HUDEP-2 (cell line): ENCODE measurements around the gene CAMKMT.
A peak's percentile ranks its signal among the peaks of the same experiment; 100 is the strongest.

Experiments used
- DNase-seq, 76 experiments: peaks; one replicate each; lab custom pipeline; 2025; ENCODE audit not compliant: unreplicated experiment in 76 of 76; lab: John Stamatoyannopoulos, UW

The CAMKMT gene

DNA sequence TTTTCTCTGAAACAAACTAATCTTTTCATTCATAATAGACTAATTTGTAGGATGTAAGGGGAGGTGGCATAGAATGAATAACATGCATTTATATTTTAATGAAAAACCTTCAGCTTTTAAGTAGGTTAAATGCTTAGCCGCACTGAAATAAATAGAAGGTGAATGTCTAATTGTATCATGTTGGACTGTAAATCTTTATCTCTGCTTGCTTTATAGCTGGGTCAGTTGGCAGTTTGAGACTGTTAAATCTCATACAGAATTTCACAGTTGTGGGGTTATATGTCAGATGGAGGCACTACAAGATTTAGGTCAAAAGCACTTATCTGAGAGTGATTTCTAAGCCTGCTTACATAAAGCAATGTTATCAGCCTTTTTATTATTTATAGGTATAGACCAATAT lies 405.0 kb downstream of the CAMKMT start:
- DNase-seq = no peak

DNA sequence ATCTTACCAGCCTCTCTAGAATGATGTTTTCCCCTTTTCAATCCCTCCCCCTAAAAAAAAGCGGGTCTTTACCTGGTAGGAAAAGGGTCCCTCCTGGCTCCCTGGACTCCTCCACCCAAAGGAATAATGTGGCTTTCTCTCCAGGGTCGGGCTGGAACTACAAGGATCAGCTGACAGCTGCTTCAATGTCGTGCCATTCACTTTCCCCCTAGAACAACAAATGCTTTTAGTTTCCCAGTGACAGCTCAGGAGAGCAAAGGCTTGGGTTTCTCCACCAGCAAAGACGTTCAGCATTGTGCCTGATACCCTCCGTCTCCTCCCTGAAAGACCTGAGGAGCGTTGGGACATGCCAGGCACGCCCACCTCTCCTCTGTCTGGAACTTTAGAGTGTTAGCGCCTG lies 405.9 kb downstream of the CAMKMT start:
- no peak for DNase-seq

- peak in 18 of 76 experiments; percentile 4 to 44 (median 16) for DNase-seq
Observed at GRCh38 chr2:44768438-44769236, 406.9 kb downstream of the CAMKMT start.

GRCh38 chr2:44769349-44770011 lies 407.7 kb downstream of the CAMKMT start:
- DNase-seq = peak in 38 of 76 experiments; percentile 2 to 74 (median 36)

DNA sequence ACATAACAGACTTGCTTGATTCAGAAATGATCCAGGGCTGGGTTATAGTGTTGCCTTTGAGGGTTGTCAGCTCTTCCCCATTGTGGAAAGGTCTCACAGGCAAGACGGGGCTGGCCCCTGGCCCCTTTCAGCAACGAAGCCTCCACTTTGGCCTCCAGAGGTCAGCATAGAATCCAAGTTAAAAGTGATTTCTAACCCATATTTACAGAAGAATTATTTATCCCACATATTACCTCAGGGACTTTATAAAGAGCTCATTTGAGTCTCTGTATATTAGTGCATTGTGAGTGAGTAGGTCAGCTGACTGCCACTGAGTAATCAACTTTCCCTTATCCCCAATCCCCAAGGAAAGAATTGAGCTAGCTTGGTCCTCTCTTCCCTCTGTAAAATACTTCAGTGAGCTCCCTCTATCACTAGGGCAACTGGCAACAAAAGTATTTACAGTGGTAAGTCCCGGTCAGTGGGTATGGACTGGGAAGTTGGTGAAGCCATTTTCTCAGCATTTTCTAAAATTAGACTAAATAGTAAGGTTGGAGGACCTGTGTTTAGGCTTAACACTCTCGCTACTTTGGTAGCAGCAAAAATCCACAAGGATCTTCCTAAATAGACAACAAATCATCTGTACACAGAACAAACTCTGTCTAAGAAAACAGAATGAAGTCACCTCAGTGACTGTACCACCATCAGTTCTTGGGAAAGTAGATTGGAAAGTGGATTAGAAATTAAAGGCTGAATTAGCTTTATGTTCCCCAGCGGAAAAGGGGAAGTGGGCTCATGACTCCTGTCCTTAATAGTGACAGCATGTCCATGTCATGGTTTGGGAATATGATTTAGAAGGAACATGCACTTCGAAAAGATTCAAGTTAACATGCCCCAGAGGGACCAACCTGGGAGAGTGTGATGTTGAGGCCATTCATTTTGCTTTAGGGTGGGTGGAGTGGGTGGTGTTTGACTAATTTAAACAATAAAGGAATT lies 408.8 kb downstream of the CAMKMT start:
- peak in 3 of 76 experiments; percentile 2 to 27 (median 13) for DNase-seq

GRCh38 chr2:44771522-44771921 lies 409.8 kb downstream of the CAMKMT start:
- DNase-seq = no peak

DNA sequence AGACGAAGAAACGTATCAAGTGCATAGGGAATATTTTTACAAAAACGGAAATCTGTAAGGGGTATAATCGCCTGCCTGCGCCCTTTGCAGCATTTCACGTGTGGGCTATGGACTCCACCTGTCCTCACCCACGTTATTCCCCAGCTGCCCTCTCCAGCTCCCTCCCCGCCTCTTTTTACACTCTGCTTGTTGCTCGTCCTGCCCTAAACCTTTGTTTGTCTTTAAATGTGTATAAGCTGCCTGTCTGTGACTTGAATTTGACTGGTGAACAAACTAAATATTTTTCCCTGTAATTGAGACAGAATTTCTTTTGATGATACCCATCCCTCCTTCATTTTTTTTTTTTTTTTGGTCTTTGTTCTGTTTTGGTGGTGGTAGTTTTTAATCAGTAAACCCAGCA lies 410.4 kb downstream of the CAMKMT start:
- no peak for DNase-seq

DNA sequence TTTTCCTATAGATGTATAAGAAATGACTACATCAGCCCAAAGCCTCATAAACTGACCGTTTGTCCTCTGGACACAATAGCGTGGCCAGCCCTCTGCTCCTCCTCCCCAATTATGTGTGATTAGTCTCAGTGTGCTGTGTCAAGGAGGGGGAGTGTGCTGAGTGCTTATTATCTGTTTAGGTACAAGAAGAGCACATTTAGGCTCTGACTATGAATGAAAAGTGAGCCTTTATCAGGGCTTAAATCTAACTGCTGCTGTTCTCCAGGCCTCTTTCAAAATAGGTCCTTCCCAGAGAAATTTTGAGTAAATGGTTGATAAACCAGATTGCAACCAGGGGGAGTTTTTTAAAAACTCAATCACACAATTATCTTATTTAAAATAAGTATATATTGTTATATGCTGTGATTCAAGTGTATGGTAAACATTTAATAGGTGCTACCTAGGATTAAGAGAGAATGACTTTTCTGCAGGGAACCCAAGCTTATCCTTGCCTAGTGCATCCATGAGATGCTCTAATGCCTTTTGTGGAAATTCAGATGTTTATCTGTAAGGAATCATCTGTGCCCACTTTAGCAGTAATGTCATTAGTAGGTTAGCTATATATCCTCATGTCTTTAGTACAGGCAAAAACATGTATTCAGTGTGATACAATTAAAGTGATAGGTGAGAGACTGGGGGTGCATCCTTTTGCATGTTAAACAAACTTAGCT lies 411.1 kb downstream of the CAMKMT start:
- peak in 34 of 76 experiments; percentile 5 to 66 (median 22) for DNase-seq

DNA sequence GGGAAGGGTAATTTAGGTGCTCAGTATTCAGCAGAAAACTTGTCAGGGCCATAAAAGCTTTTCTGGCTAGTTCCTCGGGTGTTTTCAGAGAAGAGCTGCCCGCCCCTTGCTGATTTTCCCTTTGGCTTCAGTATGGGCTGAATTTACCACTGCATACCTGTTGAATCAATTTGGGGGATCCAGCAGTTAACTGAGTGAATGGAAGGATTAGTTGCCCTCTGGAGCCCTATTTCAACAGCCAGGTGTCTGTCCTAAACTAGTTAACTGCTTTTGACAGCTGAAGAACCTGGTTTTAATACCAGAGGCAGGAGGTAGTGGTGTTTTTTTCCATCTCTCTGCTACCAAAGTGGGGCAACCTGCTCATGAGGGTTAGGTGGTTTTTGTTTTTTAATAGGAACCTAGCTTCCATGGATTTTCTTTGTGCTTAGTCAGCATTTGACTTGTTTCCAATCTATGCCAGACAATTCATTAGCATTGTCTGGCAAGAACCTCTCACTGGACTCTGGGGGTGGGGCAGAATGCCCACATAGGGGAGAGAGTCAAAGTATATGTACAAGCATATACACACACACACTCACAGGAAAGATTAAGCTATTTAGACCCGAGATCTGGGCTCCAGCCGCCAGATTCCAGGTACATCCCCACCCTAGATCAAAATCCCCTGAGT lies 413.2 kb downstream of the CAMKMT start:
- no peak for DNase-seq

DNA sequence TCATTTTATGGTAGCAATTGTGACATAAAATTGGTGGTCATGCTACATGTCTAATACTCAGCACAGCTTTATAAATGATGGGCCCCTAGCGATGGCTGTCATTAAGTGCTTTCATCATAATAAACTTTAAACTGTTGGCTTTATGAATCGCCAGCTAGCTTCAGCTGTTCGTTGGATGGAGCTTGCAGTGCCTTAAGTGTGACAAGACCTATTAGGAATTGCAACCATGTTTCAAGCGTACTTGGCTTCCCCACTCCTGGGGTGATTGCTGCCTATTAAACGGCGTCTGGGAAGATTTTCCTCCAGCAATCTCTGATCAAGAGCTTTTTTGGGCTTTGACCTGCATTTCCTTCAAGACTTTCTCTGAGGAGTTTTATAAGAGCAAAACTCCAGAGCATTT lies 415.3 kb downstream of the CAMKMT start:
- no peak for DNase-seq

DNA sequence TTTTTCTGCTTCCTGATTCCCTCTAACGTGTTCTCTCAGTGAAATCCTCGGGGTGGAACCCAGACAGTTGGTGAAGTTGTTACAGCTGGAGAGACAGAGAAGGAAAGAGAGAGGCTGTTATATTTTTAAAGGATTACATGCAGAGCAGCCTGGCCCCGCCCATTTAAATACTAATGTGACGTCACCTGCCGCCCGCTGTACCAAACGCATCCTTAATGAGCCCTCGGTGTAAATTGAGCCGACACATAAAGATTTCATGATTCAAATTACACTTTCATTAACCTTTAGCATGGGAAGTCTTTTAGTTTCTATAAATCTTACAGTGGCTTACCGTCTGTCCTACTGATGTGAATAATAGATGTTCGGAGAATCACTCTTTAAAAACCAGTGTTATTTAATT lies 415.8 kb downstream of the CAMKMT start:
- DNase-seq = no peak

DNA sequence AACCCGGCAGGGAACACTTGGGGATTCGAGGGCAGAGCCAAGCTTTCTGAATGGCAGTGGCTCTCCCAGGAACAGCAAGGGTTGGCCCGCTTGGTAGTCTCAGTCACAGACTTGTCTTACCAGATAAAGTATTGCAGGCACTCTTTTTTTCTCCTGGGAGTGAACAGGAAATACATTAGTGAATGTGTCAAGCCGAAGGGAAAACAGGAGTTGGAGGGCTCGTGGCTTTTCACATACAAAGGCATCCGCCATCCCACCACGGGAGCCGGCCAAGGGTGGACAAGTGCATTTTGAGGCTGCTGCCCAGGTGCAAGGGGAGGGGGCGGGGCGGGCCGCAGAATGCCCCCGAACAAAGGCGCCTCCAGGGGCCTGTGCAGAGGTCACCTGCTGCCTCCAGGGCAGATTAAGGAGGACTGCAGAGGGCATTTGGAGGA lies 416.5 kb downstream of the CAMKMT start:
- DNase-seq = no peak

- DNase-seq = no peak
Observed at GRCh38 chr2:44778671-44779476, 417.1 kb downstream of the CAMKMT start.

DNA sequence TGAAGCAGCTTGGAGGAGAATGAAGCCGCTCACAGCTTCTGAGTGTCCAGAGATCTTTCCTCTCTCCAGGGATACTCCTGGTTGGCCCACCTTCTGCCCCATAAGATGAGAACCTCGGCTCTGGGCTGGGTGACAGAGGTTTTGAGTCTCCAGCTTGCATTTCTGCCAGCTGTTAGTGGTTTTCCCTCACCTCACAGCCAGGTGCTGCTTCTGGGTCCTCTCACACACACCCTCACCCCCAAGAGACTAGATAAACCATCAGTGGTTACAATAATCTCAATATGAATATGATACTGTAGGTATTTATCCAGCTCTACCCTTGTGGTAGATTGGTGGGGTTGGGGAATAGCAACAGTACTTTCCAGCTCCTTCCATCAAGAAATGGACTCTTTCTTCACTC lies 418.0 kb downstream of the CAMKMT start:
- no peak for DNase-seq

- DNase-seq = no peak
Observed at GRCh38 chr2:44780406-44780805, 418.7 kb downstream of the CAMKMT start.

GRCh38 chr2:44785433-44785832 lies 423.7 kb downstream of the CAMKMT start:
- DNase-seq = no peak

- no peak for DNase-seq
Observed at GRCh38 chr2:44786045-44786816, 424.5 kb downstream of the CAMKMT start.

DNA sequence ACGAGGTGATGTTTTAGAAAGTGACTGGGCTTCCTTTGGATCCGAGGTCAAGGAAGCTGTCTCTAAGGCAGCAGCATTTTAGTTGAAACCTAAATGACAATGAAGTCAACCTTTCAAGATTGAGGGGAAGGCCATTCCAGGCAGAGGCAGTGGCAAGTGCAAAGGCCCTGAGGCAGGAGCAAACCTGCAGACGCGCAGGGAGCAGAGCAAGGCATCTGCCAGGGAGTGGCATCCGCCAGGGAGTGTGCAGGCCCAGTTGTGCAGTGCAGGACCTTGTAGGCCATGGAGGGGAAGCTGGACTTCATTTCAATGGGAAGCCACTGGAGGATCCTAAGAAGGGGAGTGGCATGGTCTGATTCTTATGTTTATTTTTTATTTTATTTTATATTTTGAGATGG lies 425.1 kb downstream of the CAMKMT start:
- DNase-seq = no peak
